Measurements from ENCODE around the gene PTPRD.
A peak's percentile ranks its signal among the peaks of the same experiment; 100 is the strongest.
"Not testable (repeated sequence)": the region's sequence is repeated elsewhere in the genome, so short reads cannot be mapped to it uniquely, and the experiment has no call there.

The PTPRD gene

GRCh38 chr9:9499546-9499945, 1113.3 kb downstream of the PTPRD start:
- no peak for DNase-seq (ENCODE audit: low read depth, low spot score)

- no peak for DNase-seq (ENCODE audit: low read depth, low spot score)
Measured at GRCh38 chr9:9498846-9499245, 1114.0 kb downstream of the PTPRD start.

DNA sequence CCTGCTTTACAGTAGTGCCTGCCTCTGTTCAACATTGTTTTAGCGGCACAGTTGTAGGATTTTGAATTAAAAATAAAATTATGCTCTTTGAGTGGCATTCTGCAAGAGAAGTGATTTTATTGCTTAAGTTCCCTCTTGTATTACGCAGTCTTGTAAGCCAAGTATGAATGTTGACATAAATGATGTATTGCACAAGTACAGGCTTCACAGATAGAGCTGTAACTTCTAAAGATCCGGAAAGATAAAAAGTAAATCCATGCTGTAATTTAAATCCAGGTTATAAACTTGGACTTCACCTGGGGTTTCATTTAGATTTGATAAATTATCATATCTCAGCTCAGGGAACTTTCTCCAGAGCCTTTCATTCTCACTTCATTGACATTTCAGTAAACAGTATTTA, 1114.7 kb downstream of the PTPRD start:
- DNase-seq (ENCODE audit: low read depth, low spot score) = no peak

- no peak for DNase-seq (ENCODE audit: low read depth, low spot score)
Measured at GRCh38 chr9:9494336-9494735, 1118.5 kb downstream of the PTPRD start.

DNA sequence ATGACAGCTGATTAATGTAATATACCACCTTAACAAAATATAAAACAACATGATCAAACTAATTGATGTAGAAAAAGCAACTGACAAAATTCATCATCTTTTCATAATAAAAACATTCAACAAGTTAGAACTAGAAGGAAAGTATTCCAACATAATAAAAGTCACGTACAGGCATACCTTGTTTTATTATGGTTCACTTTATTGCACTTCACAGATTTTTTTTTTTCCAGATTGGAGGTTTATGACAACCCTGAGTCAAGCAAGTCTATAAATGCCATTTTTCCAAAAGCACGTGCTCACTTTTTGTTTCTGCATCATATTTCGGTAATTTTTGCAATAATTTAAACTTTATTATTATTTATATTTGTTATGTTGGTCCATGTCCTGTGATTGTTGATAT, 1120.3 kb downstream of the PTPRD start:
- no peak for DNase-seq (ENCODE audit: low read depth, low spot score)

DNA sequence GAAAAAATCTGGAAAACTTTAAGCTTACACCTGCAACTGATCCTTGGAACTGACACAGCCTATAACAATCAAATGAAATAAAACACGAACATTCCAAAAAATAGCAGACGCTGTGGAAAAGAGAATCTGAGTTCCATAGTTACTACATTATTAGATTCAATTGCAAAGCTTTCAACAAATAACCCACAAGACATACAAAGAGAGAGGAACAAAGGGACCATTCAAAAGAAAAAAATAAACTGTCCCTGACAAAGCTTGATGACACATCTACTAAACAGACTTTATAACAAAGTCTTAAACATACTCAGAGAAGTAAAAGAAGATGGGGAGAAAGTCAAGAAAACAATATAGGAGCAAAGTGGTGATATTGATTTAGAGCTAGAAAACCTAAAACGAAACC, 1123.6 kb downstream of the PTPRD start:
- DNase-seq (ENCODE audit: low read depth, low spot score) = no peak

GRCh38 chr9:9483175-9483574, 1129.6 kb downstream of the PTPRD start:
- DNase-seq (ENCODE audit: low read depth, low spot score) = no peak

- DNase-seq (ENCODE audit: low read depth, low spot score) = no peak
Measured at GRCh38 chr9:9478741-9479140, 1134.1 kb downstream of the PTPRD start.

- no peak for DNase-seq (ENCODE audit: low read depth, low spot score)
Measured at GRCh38 chr9:9469271-9469670, 1143.5 kb downstream of the PTPRD start.

- not testable (repeated sequence) for DNase-seq (ENCODE audit: low read depth, low spot score)
Measured at GRCh38 chr9:9441874-9442273, 1170.9 kb downstream of the PTPRD start.

GRCh38 chr9:9437641-9438040, 1175.2 kb downstream of the PTPRD start:
- DNase-seq (ENCODE audit: low read depth, low spot score) = no peak

DNA sequence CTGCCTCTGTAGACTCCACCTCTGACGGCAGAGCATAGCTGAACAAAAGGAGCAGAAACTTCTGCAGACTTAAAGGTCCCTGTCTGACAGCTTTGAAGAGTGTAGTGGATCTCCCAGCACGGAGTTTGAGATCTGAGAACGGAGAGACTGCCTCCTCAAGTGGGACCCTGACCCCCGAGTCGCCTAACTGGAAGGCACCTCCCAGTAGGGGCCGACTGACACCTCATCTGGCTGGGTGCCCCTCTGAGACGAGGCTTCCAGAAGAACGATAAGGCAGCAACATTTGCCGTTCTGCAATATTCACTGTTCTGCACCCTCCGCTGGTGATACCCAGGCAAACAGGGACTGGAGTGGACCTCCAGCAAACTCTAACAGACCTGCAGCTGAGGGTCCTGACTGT, 1186.3 kb downstream of the PTPRD start:
- DNase-seq (ENCODE audit: low read depth, low spot score) = not testable (repeated sequence)

GRCh38 chr9:9412241-9412640, 1200.6 kb downstream of the PTPRD start:
- DNase-seq (ENCODE audit: low read depth, low spot score) = no peak

- DNase-seq (ENCODE audit: low read depth, low spot score) = no peak
Measured at GRCh38 chr9:9410736-9411135, 1202.1 kb downstream of the PTPRD start.

GRCh38 chr9:9399982-9400381, 1212.8 kb downstream of the PTPRD start:
- DNase-seq (ENCODE audit: low read depth, low spot score) = no peak

GRCh38 chr9:9396518-9396917, 1216.3 kb downstream of the PTPRD start:
- no peak for DNase-seq (ENCODE audit: low read depth, low spot score)

DNA sequence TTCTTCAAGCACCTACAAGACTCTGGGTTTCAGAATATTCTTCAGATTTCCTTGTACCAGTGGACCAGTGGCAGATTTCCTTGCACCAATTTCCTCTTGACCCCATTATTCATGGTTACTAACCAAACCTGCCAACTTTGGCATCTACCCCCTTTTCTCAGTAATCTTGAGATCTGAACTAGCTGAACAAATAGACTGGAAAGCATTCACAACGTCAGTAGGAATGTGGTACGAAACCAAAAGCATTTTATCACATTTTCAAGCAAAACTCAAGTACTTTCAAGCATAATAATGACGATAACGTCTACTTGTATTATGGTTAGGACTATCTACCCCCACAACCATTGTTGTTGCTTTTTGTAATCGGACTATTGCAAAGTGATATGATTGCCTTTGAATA, 1217.3 kb downstream of the PTPRD start:
- peak; percentile 0 for DNase-seq (ENCODE audit: low read depth, low spot score)

GRCh38 chr9:9392755-9393154, 1220.0 kb downstream of the PTPRD start:
- DNase-seq (ENCODE audit: low read depth, low spot score) = no peak

- DNase-seq (ENCODE audit: low read depth, low spot score) = no peak
Measured at GRCh38 chr9:9389904-9390303, 1222.9 kb downstream of the PTPRD start.

DNA sequence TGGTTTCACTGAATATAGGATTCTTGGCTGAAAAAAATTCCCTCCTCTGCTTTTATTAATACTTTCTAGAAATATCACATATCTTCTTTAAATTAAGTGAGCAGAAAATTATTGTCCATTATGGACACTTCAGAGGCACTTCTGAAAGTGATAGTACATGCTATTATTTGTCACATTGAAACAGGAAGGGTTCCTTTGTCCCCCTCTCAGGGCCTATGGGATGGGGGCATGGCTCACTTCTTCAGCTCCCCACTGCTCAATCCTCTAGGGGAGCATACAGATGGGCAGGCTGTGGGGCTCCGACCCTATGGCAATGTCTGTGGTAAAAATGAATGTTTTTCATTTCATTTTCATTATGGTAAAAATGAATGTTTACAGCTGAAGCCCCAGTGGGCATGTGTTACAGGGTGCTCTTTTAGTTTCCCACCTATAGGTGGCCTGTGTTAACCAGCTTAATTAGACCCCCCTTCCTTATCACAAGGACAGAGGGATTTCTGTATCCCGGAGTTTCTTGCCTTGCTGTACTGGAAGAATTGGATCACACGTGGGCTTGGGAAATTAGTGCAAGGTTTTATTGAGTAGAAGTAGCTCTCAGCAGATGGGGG, 1225.2 kb downstream of the PTPRD start:
- no peak for DNase-seq (ENCODE audit: low read depth, low spot score)

DNA sequence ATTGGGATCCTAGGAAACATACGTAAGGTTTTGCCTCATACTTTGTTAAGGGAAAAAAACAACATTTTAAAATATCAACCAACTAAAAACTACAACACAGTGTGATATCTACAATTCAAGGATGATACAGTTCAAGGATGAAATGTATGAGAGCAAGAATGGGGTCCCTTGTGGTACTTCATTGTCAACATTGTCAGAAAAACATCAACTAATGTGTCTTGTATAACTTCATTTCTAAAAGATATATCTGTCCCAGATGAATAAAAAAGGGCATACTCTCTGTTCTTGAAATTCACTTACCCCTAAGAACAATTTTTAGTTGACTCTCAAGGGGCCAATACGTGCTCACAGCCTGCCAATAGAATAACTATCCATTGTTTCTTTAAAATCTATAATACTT, 1250.5 kb downstream of the PTPRD start:
- DNase-seq (ENCODE audit: low read depth, low spot score) = no peak

DNA sequence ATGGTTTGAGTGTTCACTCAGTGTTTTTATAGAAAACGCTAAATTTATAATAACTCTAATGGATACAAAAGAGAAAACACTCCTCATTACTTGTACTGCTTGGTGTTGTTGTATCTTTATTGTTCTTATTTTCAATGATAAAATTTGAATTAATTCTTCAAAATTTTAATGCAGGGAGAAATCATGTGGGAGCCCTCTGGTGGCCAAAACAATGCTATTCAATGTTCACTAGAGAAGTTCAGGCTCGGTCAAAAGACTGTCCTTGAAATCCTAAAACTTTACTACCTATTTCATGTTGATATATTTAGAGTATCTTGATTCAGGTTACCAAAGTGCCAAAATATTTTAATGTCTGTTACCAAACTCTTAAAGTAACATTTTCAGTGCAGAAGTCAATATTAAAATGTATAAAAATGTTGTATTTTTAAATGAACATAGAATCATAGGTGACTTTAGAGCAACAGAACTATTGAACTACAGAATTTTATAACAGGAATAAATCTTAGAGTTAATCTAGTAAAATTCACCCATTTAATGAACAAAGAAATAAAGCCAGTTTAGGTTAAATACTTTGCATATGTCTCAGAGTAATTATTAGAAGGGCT, 1259.8 kb downstream of the PTPRD start:
- peak; percentile 31 for DNase-seq (ENCODE audit: low read depth, low spot score)

DNA sequence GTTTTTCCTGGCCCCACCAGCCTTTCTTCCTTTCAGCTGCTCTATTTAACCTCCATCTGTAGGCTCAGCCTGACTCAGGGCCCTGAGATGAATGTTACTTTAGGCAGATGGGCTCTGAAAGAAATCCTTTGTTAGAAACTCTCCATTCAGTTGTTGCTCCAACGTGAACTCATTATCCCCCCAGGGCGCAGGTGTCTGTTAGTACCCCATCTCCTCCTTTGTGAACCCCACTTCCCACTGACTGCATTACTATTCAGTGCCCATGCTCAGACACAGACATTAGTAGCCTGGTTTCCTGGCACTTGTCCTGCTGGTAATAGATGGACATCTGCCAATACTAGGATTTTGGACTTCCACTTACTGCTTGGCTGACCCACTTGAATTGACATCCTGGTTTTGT, 1271.6 kb downstream of the PTPRD start:
- DNase-seq (ENCODE audit: low read depth, low spot score) = no peak

DNA sequence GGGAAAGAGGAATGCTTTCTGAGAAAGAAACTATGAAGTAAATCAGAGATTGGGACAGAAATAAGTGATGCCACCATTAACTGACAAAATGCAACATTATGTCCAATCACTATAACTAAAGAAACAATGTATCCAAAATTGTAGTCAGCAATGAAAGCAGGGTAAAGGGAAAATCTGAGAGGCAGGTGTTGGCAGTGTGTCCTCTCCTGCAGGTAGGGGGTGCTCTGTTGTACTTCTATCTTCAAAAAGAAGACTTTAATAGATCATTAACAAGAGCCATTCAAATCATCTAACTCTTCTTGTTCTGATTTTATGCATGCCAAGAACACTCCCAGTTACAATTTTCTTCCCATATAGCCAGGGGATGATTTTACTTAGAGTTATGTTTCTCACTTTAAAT, 1275.7 kb downstream of the PTPRD start:
- DNase-seq (ENCODE audit: low read depth, low spot score) = no peak

Data from astrocyte of the hippocampus (primary cell).